Activated T-cell treated with anti-CD3 and anti-CD28 coated beads, Interleukin-2, amount 50 U/mL, for 48 hours (primary cell): ENCODE measurements around the gene ERO1A.
A peak's percentile ranks its signal among the peaks of the same experiment; 100 is the strongest.
"Not testable (repeated sequence)": the region's sequence is repeated elsewhere in the genome, so short reads cannot be mapped to it uniquely, and the experiment has no call there.

Source experiments
- DNase-seq, 2 experiments: peaks; one replicate each; pipeline ENCODE4 v3.0.0-alpha.2; 2020

The ERO1A gene, protein sequence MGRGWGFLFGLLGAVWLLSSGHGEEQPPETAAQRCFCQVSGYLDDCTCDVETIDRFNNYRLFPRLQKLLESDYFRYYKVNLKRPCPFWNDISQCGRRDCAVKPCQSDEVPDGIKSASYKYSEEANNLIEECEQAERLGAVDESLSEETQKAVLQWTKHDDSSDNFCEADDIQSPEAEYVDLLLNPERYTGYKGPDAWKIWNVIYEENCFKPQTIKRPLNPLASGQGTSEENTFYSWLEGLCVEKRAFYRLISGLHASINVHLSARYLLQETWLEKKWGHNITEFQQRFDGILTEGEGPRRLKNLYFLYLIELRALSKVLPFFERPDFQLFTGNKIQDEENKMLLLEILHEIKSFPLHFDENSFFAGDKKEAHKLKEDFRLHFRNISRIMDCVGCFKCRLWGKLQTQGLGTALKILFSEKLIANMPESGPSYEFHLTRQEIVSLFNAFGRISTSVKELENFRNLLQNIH

DNA sequence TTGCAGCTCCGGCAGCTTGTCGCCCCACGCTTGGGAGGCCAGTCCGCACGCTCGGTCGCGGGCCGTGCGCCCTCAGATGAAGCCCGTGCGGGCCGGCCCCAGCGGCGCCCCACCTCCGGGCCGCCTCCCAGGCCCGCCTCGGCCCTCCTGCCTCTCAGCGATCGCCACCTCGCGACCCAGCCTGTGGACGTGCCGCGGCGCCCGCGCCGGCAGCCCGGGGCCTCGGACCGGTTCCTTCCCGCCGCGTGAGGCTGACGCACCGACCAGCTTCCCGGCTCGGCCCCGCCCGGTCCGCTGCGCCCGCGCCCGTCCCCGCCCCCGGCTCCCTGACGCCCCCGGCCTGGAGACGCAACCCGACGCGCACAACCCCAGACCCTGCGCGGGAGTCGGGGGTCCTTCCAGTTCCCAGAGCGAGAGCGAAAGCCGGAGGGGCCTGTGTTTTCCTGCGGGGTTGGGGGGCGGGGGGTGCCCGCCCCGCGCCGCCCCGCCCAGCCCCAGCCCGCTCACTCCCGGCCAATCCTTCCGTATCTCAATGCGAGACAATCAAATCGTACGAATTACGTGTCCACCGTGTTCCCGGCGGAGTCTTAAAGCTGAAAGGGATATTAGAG, at the start of gene ERO1A:
Gene ERO1A, minus strand, starts transcription at position 78 of the 611 bp plus-strand sequence. Its CDS starts 77 bp downstream, at position 1.
- peak; percentile 81 to 86 for DNase-seq

DNA sequence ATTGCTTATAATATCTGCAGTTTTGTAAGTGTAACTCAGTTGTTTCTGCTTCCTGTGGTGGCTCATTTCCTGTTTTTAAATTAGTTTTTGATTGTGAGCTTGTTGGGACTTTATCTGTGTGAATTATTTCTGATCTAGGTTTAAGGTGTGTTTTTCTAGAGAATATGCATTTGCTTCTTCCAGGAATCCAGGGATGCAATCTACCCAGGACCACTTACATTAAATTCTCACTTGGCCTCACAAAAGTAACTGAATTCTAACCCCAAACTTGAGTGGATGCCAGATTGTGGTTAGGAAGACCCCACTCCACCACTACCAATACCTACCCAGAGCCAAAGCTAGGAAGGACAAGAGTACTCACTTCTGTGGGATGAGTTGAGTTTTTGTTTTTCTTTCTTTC, 46.5 kb upstream of the ERO1A start:
- no peak for DNase-seq

DNA sequence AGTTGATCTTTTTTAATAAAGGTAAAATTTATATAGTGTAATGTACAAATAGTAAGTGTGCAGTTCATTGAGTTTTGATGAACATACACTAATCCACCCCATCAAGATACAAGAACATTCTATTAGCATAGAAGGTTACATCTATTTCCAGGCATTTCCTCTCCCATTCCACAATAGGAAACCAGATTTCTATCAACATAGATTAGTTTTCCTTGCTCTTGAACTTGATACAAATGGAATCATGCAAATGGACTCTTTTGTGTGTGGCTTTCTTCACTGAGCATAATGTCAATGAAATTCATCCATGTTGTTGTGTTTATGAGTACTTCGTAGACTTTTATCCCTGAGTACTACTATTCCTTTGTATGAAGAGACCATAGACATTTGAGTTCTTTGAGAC, 45.4 kb upstream of the ERO1A start:
- no peak for DNase-seq

DNA sequence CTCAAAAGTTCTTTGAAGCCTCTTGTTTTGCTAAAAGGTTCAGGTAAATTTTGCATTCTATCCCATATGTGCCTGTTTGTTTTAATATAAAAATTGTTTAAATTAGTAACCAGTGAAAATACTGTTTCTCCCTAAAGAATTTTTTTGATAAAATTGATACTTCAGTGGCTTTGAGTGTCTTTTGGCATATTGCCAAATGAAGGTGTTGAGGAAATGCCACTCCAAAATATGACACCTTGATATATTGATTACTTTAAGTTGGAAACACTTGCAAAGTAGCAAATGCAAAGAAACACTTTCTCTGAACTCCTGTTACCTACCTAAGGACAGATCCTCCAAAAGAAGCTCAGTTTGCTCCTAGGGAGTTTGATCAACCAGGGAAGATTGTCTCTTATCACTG, 43.1 kb upstream of the ERO1A start:
- DNase-seq: no peak

DNA sequence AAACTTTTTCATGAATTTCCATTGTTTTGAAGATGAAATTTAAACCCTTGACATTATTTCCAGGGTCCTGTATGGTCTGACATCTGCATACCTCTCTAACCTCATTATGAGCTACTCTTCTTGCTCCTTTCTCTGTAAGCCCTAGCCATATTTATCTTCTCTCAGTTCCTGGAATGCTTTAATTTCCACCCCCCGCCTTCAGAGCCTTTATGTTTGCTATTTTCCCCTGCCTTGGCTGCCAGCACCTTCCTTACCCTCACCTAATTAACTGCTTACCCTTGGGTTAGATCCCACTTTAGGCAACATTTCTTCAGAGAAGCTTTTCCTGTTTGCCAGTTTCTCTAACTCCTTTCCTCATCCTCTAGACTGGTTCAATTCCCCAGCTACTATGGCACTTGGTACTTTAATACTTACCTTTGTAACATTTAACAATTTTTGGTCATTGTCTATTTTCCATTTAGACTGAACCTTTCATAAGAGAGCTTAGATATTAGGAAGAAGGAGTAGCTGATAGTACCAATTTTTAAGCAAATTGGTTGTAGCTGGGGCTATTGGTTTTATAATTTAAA, 40.6 kb upstream of the ERO1A start:
- DNase-seq: no peak

DNA sequence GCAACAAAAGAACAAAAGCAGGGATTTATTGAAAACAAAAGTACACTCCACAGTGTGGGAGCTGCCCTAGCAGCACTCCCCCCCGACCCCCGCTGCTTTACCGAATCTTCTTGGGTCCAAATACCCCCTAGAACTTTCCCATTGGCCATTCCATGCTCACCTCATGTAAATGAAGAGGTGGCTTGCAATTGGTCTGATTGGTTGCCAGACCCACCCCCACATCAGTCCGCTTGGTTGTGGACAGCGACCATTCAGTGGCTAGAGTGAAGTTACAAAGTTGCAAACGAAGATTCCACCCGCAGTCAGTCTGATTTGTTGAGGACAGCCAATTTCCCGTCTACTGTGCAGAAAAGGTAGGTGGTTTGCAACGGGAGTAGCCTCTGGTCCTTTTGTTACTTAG, 38.5 kb upstream of the ERO1A start:
- no peak for DNase-seq

DNA sequence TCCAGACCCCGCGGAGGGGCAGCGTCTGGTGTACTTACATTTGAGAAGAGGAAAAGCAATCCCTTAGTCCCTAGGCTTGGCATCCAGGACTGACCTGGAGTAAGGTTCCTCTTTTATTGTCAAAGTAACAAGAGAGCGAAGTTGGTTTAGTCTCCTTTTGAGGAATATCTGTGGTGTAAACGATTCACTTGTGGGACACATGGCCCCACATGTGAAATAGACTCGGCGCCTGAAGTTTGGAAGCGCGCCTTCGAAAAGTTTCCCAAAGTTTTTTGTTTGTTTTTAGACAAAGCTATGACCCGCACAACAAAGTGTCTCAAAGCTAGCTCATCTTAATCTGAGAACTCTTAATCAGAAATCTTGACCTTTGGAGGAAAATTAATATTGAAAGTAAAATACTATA, 35.4 kb upstream of the ERO1A start:
- no peak for DNase-seq

DNA sequence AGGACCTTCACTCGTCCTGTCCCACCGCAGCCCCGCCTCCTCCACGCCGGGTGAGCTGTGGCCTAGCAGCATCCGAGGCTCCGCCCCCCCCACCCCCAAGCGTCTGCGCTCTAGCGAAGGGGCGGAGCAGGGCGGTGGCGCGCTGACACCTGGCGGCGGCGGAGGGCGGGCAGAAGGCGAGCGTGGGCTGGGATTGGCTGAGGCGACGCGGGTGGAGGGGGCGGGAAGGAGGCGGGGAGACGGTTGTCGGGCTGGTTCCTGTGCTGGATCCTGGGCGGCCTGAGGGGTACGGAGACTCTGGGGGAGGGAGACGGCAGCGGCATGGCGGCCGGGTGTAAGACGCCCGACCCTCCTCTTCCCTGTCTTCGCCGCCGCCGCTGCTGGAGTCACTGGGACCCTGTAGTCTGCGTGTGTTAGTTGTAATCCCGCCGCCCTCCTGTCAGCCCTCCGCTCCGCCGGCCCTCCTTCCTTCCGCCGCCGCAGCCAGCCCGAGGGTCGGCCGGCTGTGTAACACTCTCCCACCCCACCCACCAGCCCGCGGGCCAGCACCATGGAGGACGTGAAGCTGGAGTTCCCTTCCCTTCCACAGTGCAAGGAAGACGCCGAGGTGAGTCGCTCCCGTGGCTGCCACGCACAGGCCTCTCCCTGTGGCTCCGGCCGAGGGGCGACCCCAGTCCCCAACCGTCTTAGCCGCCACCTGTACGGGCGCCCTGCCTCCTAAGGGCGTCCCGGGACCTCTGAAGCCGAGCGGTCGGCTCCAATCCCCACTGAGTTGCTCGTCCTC, 34.8 kb upstream of the ERO1A start, which contains the start of gene STYX:
Gene STYX, plus strand, starts transcription at position 242 of the 784 bp plus-strand sequence. Its CDS starts 309 bp downstream, at position 551.
- peak; percentile 99 for DNase-seq

DNA sequence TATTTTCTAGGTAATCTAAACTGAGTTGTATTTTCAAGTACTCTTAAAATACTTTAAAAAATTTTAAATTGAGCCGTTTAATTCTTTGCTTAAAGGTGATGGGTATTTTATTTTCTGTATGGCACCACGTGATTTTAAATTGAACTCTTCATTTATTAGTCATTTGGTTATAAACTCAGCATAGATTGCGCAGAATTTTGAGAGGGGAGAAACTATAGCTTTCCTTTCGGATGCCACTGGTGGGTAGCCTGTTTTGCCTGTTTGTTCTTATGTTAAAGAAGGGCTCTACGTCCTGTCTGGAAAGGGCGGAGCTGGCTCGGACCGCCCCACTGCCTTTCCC, 34.2 kb upstream of the ERO1A start:
- no peak for DNase-seq

DNA sequence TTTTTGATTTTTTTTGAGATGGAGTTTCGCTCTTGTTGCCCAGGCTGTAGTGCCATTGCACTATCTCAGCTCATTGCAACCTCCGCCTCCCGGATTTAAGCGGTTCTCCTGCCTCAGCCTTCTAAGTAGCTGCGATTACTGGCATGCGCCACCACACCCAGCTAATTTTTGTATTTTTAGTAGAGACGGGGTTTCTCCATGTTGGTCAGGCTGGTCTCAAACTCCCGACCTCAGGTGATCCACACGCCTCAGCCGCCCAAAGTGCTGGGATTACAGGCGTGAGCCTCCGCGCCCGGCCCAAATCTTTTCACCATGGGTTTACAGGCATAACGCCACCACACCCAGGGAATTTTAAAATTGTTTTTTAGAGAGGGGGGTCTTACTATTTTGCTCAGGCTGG, 33.7 kb upstream of the ERO1A start:
- not testable (repeated sequence) for DNase-seq

DNA sequence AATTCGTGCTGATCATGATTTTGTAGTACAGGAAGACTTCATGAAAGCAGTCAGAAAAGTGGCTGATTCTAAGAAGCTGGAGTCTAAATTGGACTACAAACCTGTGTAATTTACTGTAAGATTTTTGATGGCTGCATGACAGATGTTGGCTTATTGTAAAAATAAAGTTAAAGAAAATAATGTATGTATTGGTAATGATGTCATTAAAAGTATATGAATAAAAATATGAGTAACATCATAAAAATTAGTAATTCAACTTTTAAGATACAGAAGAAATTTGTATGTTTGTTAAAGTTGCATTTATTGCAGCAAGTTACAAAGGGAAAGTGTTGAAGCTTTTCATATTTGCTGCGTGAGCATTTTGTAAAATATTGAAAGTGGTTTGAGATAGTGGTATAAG, 32.2 kb upstream of the ERO1A start:
- DNase-seq: not testable (repeated sequence)

DNA sequence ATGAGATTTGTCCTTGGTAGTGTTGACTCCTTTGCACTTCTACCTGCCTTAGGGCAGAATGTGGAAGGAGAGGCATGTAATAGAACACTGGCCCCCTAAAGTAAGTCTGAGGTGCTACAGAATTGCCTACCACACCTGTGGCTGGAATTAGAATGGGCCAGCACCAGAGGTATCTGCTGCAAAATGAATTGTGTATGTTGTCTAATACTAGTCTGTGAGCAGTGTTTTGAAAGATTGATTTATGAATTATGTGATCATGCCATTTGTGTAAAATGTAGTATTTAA, 28.9 kb upstream of the ERO1A start:
- DNase-seq: no peak

DNA sequence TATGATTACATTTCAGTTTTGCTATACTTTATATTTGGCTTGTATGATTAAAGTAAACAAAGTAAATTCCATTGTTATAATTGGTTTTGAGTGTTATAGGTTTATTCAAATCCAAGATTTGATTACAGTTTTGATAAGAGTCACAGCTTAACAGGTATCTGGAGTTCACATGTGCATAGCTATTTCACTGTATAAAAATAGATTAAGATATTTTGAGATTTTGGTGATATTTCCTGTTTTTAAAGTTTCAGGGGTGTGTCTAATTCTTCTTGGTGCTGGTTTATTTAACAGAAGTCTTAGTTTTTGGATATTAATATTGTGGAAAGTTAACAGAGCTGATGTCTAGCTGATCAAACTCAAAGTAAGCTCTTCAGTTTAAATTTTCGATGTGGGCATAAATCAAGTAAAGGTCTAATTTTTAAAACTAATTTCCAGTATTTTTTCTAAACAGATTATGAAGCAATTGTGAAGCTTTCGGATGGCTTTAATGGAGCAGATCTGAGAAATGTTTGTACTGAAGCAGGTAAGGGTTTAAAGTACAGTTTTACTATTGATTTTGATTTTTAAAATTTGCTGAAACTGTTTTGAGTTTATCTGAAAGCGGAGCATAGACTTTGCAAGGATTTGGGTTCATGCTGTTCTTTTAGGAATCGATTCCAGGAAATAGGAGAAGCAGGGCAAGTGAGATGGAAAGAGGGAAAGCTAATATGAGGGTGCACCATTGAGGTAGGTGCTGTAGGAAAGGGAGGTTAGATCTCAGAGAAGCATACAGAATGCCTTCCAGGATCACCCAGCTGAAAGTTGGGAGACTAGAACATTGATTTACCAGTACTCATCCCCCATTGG, 28.4 kb upstream of the ERO1A start:
- DNase-seq: no peak

DNA sequence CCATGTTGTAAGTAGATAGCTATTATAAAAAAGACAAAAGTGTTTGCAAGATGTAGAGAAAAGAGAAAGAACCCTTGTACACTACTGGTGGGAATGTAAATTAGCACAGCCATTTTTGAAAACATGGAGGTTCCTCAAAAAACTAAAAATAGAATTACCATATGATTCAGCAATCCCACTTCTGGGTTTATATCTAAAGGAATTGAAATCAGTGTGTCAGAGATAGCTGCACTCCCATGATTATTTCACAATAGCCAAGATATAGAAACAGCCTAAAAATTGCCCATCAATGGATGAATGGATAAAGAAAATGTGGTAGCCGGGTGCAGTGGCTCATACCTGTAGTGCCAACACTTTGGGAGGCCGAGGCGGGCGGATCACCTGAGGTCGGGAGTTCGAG, 20.8 kb upstream of the ERO1A start:
- no peak for DNase-seq

DNA sequence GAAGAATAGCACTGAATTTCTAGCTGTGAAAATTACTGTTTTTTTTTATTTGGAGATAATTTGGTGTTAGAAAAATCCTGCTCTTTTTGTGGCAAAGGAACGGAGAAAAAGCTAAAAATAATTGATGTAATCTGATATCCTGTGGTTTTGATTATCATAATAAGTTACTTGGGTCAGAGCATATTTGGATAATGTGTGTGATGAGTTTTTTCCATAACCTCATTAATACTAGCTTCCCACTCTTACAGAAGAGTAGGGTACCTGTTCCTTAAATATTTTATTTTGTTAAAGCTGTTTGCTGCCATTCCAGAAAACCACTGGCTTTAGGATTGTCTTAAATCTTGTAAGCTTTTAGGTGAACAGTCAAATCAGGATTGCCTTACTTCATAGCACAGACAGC, 16.3 kb upstream of the ERO1A start:
- no peak for DNase-seq

DNA sequence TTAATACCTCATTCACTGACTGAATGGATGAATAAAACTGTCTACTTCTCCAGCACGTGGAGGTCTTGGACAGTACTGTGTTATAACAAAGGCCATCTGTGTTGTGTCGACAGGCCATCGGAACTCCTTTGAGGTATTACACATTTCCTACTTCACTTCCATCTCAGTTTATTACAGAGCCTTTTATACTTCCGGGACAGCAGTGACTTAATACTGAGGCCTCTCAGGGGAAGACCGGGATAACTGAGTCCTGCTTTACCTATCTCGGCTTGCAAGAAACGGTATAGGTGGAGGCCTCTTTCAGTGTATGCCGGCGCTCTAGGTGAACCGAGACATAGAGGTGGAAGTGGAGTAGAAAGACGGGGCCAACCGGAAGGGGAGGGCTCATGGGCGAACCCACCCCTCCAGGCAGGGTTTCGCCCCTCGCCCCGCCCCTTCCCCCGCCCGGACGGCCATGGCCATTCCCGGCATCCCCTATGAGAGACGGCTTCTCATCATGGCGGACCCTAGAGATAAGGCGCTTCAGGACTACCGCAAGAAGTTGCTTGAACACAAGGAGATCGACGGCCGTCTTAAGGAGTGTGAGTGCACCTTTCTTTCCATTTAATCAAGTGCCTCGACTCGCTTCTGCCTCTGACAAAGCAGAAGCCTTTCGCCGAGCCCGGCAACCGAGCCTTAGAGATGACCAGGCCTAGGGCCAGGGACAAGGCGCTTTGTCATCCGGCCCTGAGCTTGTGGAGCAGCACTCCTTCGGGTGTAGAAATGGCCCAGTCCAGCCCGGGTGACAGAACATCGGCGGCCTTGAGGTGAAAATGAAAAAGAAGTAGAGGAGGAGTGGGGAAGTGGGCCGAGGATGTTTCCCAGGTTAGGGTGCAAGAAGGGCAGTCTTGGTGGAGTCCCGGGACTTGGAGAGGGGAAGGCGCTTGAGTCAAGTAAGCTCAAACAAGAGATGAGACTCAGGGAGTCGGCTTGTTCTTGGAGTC, 11.7 kb upstream of the ERO1A start, which contains the start of gene PSMC6:
Gene PSMC6, plus strand, starts transcription at position 477 of the 983 bp plus-strand sequence. Its CDS starts 20 bp downstream, at position 497.
- DNase-seq: peak; percentile 96 to 97

DNA sequence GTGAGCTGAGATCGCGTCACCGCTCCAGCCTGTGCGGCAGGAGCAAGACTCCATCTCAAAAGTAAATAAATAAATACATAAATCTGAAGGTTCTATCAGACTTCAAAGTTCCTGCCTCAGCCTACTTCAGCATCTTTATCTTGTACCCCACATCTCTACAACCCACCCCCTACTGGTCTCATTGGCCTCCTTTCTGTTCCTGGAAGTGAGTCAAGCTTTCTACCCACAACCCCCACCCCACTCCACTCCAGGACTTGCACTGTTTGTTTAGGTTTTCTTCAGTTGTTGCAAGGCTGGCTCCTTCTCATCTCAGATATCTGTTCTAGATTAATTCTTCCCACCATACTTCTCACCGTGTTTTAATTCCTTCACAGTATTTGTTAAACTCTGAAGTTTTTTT, 10.9 kb upstream of the ERO1A start:
- DNase-seq: peak; percentile 48 to 54

DNA sequence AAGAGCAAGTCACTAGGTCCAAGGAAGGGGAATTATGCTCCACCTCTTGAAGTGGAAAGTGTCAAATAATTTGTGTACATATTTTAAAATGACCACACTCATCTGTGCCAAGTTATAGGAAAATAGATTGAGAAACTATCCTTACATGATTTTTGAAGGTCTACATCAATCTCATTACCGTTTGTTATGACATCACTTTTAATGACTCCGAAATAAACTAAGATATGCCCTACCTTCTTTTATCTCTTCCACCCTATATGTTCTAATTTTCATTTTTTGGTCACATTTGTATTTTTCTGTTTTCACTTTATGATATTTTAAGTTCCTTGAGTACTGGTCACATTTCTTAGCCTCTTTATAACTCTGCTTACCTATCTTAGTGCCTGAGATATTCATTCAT, 8.3 kb upstream of the ERO1A start:
- no peak for DNase-seq

DNA sequence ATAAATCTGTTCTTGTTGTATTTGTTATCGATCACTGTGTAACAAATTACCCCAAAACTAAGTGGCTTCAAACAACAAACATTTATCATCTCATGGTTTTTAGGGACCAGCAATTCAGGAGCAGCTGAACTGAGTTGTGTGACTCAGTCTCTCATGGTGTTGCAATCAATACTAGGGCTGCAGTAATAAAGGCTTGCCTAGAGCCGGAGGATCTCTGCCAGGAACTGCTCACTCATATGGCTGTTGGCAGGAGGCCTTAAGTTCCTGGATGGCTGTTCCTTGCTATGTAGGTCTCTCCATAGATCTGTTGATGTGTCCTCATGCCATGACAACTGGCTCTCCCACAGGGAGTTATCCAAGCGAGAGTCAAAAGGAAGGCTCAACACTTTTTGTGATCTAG, 7.9 kb upstream of the ERO1A start:
- no peak for DNase-seq

DNA sequence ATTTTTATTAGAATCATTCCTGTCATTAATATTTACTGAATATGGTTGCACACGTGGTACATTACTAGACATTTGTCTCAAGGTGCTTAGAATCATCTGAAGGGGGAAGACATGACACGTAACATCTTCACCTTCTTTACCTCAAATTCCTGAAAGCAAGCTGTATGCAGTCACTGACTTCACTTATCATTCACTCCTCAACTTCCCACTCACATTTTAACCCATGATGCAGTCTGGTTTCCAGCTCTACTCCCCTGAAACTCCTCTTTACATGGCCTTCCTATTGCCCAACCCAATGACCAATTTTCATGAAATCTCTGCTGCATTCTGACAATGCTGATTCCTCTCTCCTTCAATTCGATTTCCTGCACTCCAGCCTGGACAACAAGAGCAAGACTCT, 5.9 kb upstream of the ERO1A start:
- DNase-seq: no peak

DNA sequence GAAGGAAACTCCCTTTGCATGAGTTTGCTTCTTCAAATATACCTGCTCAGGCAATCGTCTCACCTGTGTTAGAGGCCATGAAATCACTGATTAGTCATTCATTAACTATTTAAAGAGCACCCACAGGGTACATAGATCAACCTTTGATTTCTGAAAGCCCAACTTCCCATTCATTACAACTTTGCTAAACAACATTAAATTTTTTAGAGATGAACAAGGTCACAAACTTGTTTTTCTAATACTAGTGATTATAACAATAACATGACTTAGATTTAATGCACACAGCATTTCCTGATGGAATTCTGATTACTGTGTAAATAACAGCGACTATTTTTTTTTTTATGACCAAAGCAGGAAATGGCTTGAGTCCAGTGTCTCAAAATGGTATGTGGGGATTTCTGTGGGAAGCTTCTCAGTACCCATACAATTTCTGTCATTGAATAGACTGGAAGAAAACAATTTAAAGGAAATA, 5.4 kb upstream of the ERO1A start:
- no peak for DNase-seq
